PC-9 (cell line): ENCODE measurements around the gene EDAR. TPM values are rescaled to one million over a fixed set of nuclear protein-coding genes. Genes with fewer than 3 reads are reported as not detected.

Experiments
- BruUV-seq: library from RNA; stranded (reverse); fragments of 400-500 nt; replicated peaks from 2 replicates; lab custom pipeline; 2021; lab: Mats Ljungman, UMichigan
- CTCF ChIA-PET: fragments of 300-600 bp; sonication (Branson Sonifier 250); formaldehyde crosslinking; loops from one replicate; lab custom pipeline; 2022; ENCODE audit warnings: antibody characterized with exemption; lab: Charles Lee
- POLR2A ChIA-PET: fragments of 300-600 bp; sonication (Branson Sonifier 250); formaldehyde crosslinking; loops from one replicate; lab custom pipeline; 2022; ENCODE audit warnings: antibody characterized with exemption; ENCODE audit not compliant: unreplicated experiment; lab: Charles Lee
- DNase-seq, 2 experiments: peaks; one replicate each; pipeline versions ENCODE4 v3.0.0 to v3.0.0-alpha.2; 2015 to 2022; ENCODE audit warnings: mixed read lengths in 1 of 2
- H2AFZ ChIP-seq: fragments of 200-600 bp; sonication (generic); 2 replicates; pipeline ENCODE4 v1.8.1; 2017; ENCODE audit warnings: antibody characterized with exemption
- H3F3A ChIP-seq: fragments of 200-600 bp; sonication (generic); 2 replicates; pipeline ENCODE4 v1.8.1; 2017; ENCODE audit warnings: antibody characterized with exemption, mild to moderate bottlenecking, low read depth; ENCODE audit not compliant: insufficient read depth
- H3K27ac ChIP-seq: fragments of 200-600 bp; sonication (generic); 2 replicates; pipeline ENCODE4 v1.6.1; 2016; ENCODE audit warnings: mixed run types
- H3K27me3 ChIP-seq: fragments of 200-600 bp; sonication (generic); 2 replicates; pipeline ENCODE4 v1.6.1; 2016; ENCODE audit warnings: low read depth, mixed run types; ENCODE audit not compliant: insufficient read depth
- H3K36me3 ChIP-seq: fragments of 200-600 bp; sonication (generic); 2 replicates; pipeline ENCODE4 v1.6.1; 2016; ENCODE audit warnings: low read depth, mixed run types
- H3K4me1 ChIP-seq: fragments of 200-600 bp; sonication (generic); replicated peaks from 2 replicates; pipeline ENCODE4 v1.6.1; 2016; ENCODE audit warnings: mixed run types; ENCODE audit not compliant: insufficient read depth
- H3K4me2 ChIP-seq: fragments of 200-600 bp; sonication (generic); 2 replicates; pipeline ENCODE4 v1.6.1; 2017; ENCODE audit warnings: mixed run types
- H3K4me3 ChIP-seq: fragments of 200-600 bp; sonication (generic); 2 replicates; pipeline ENCODE4 v1.6.1; 2016; ENCODE audit warnings: mixed run types
- H3K79me2 ChIP-seq: fragments of 200-600 bp; sonication (generic); 2 replicates; pipeline ENCODE4 v1.6.1; 2017; ENCODE audit warnings: low read depth, mixed run types
- H3K9me2 ChIP-seq: fragments of 200-600 bp; sonication (generic); 2 replicates; pipeline ENCODE4 v1.8.1; 2017; ENCODE audit warnings: mild to moderate bottlenecking; ENCODE audit not compliant: insufficient read depth
- H3K9me3 ChIP-seq: fragments of 200-600 bp; sonication (generic); 2 replicates; pipeline ENCODE4 v1.8.1; 2016; ENCODE audit warnings: low read depth; ENCODE audit not compliant: insufficient read depth
- H4K20me1 ChIP-seq: fragments of 200-600 bp; sonication (generic); 2 replicates; pipeline ENCODE4 v1.8.1; 2017; ENCODE audit not compliant: insufficient read depth
- EZH2 ChIP-seq: fragments of 200-600 bp; sonication (generic); IDR thresholded peaks from 2 replicates; pipeline ENCODE4 v1.8.0; 2017; ENCODE audit warnings: antibody characterized with exemption, low read depth
- intact Hi-C: fragments of 100-400 bp; cut with micrococcal nuclease; formaldehyde crosslinking; loops from one replicate; pipeline ENCODE4 v1.10.0; 2022; ENCODE audit not compliant: unreplicated experiment
- total RNA-seq: library from RNA; stranded (reverse); gene quantifications from 2 replicates; pipeline ENCODE4 v1.2.3, GENCODE V29; 2021
- TF ChIP-seq, protein P1 (sequence below): fragments of 200-600 bp; sonication (generic); conservative IDR thresholded peaks from 2 replicates; pipeline ENCODE4 v1.6.1; 2017; ENCODE audit warnings: mixed run types, antibody characterized with exemption, mild to moderate bottlenecking, moderate library complexity

The EDAR gene
- total RNA-seq, 1 experiment from 2014 or later: not detected

DNA sequence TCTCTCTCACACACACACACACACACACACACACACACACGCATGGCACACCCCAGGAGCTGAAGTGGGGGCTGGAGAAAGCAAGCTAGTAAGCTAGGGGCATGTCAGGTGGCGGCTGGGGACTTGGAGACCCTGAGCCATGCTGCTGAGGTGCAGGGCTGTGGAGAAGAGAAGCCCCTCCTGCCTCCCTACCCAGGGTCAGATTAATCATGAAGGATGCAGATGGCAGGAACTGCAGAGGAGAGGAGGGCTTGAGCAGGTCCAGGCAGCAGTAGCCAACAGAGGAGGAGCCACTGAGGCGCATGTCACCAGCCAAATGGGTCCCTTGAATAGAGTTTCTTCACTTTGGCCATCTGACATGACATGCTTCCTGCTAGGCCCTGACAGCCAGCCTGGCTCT, 9.6 kb downstream of the EDAR start:
- intact Hi-C loops: no loop called here
- Histone ChIP-seq H3K4me1 (peaks cover 10% of the 10 kb centered on the region), H3K36me3 (no peaks in the 10 kb centered on the region), H3F3A (no peaks in the 10 kb centered on the region), H3K4me3 (no peak overlapping the region), H3K4me2 (no peak overlapping the region), H3K9me3 (no peaks in the 10 kb centered on the region), H3K27me3 (peaks cover 20% of the 10 kb centered on the region; the same call in 1 of the 2 replicates), H3K27ac (no peak overlapping the region), H2AFZ (no peak overlapping the region), H3K9me2 (no peaks in the 10 kb centered on the region), H4K20me1 (no peaks in the 10 kb centered on the region), H3K79me2 (no peaks in the 10 kb centered on the region)
- no TSS peak for BruUV-seq
- CTCF ChIA-PET: interaction anchor here (0.7 kb wide), 1 partner anchor 10 kb away, joined by 5 read pairs; no protein-coding TSS in a partner anchor
- no peak for TF ChIP-seq EZH2
- TF ChIP-seq, protein P1, sequence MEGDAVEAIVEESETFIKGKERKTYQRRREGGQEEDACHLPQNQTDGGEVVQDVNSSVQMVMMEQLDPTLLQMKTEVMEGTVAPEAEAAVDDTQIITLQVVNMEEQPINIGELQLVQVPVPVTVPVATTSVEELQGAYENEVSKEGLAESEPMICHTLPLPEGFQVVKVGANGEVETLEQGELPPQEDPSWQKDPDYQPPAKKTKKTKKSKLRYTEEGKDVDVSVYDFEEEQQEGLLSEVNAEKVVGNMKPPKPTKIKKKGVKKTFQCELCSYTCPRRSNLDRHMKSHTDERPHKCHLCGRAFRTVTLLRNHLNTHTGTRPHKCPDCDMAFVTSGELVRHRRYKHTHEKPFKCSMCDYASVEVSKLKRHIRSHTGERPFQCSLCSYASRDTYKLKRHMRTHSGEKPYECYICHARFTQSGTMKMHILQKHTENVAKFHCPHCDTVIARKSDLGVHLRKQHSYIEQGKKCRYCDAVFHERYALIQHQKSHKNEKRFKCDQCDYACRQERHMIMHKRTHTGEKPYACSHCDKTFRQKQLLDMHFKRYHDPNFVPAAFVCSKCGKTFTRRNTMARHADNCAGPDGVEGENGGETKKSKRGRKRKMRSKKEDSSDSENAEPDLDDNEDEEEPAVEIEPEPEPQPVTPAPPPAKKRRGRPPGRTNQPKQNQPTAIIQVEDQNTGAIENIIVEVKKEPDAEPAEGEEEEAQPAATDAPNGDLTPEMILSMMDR: no peak
- DNase-seq: no peak
- POLR2A ChIA-PET: no interaction called here

DNA sequence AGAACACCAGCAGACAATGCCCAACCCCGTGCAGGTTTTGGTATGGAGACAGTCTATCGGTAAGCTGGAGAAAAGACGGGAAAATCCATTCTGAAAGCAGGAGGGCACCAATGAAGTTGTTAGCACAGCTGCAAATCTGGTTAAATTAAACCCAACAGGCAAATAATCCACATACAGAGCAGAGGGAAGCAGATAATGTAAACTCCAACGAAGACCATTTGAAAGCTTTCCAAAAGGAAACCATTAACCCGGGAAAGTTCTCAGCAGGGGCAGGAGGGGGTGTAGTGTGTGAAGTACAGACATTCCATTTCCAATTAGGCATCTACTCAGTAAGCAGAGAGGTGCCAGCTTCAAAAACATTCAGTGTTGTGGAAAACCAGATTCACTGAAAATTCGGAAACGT, 10.3 kb downstream of the EDAR start:
- no peak for DNase-seq
- ChIA-PET CTCF (interaction anchor here (0.6 to 0.7 kb wide), 2 partner anchors 9 to 142 kb away, joined by 4 to 5 read pairs; no protein-coding TSS in a partner anchor), POLR2A (no interaction called here)
- no TSS peak for BruUV-seq
- no peak overlapping the region for H3K4me2 ChIP-seq
- 0 out of 2 replicates have a peak, but pooled peaks cover 14% of the 10 kb centered on the region for H3K27me3 ChIP-seq
- no peak overlapping the region for H2AFZ ChIP-seq
- no peaks in the 10 kb centered on the region for H3F3A ChIP-seq
- TF ChIP-seq, protein P1: no peak
- TF ChIP-seq EZH2: no peak
- H3K9me2 ChIP-seq: no peaks in the 10 kb centered on the region
- H3K36me3 ChIP-seq: no peaks in the 10 kb centered on the region
- intact Hi-C loops: no loop called here
- no peaks in the 10 kb centered on the region for H3K79me2 ChIP-seq
- H3K4me1 ChIP-seq: peaks cover 10% of the 10 kb centered on the region
- no peaks in the 10 kb centered on the region for H4K20me1 ChIP-seq
- H3K27ac ChIP-seq: no peak overlapping the region
- H3K4me3 ChIP-seq: no peak overlapping the region
- H3K9me3 ChIP-seq: no peaks in the 10 kb centered on the region

DNA sequence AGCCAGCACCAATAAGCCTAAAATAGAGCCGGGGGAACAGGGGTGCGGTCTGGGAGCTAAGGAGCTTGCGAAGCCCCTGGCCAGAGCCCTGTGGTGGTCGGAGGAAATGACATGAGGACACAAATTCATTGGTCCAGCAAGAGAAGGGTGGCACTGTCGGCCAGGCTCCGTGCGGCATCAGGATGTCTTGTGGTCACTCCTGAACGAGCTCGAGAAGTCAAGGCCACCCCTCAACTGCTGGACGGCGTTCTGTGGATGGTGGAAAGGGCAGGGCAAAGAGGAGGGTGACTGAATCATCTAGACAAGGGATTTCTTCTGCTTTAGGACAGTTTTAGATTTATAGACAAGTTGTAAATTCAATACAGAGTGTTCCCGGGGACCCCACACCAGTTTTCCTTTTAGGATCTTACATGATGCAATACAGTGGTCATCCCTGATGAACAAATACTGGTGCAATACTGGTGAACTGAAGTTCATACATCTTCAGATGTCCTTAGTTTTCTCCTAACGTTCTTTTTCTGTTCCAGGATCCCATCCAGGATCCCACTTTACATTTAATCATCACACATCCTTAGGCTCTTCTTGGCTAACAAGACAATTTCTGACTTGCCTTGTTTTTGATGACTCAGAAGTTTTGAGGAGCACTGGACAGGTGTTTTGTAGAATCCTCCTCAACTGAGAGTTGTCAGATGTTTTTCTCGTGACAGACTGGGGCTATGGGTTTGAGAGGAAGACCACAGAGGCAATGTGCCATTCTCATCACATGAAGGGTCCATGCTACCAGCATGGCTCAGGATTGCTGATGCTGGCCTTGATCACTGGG, 13.2 kb downstream of the EDAR start:
- no peaks in the 10 kb centered on the region for H3K27me3 ChIP-seq
- CTCF ChIA-PET: no interaction called here
- no peak overlapping the region for H3K27ac ChIP-seq
- H3K9me2 ChIP-seq: no peaks in the 10 kb centered on the region
- H3K9me3 ChIP-seq: no peaks in the 10 kb centered on the region
- H3K36me3 ChIP-seq: no peaks in the 10 kb centered on the region
- no peak for TF ChIP-seq EZH2
- TF ChIP-seq, protein P1: no peak
- no TSS peak for BruUV-seq
- no peak overlapping the region for H2AFZ ChIP-seq
- POLR2A ChIA-PET: no interaction called here
- no peak for DNase-seq
- peaks cover 23% of the 10 kb centered on the region for H3F3A ChIP-seq
- H3K4me1 ChIP-seq: peaks cover 26% of the 10 kb centered on the region
- no peaks in the 10 kb centered on the region for H3K79me2 ChIP-seq
- H4K20me1 ChIP-seq: no peaks in the 10 kb centered on the region
- H3K4me3 ChIP-seq: no peak overlapping the region
- H3K4me2 ChIP-seq: no peak overlapping the region
- intact Hi-C loops: no loop called here
